Dedifferentiated amniotic fluid mesenchymal stem cell (primary cell): ENCODE measurements around the gene RASD2.
"Not testable (repeated sequence)": the region's sequence is repeated elsewhere in the genome, so short reads cannot be mapped to it uniquely, and the experiment has no call there.

ENCODE experiments used
- DNase-seq: peaks from one replicate; pipeline ENCODE4 v3.0.0-alpha.2; 2016; ENCODE audit errors: extremely low spot score

The RASD2 gene

GRCh38 chr22:35540595-35541253 is at the start of gene RASD2:
RASD2 (plus strand) TSS chr22:35540831; CDS start chr22:35546810, 5,979 bp downstream.
- DNase-seq, result no peak

DNA sequence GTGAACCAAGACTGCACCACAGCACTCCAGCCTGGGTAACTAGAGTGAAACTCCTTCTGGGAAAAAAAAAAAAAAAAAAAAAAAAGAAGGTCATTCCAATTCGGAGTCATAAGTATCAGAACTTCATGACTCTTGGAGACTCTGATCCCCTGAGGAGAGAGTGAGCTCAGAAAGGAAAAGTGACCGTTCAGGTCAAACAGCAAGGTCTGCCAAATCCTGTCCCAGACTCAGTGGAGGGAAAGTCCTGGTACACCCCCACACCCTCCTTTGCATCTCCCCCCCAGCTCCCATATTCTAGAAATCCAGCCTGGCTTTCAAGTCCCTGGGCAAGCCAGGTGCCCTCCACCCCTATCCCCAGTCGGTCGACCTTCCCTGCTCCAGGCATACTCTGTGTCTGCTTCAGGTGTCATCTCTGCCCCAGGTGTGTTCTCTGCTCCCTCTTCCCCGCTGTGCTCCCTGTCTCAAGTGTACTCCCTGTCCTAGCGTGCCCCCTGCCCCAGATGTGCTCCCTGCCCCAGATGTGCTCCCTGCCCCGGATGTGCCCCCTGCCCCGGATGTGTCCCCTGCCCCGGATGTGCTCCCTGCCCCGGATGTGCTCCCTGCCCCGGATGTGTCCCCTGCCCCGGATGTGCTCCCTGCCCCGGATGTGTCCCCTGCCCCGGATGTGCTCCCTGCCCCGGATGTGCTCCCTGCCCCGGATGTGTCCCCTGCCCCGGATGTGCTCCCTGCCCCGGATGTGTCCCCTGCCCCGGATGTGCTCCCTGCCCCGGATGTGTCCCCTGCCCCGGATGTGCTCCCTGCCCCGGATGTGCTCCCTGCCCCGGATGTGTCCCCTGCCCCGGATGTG is 49.3 kb upstream of the RASD2 start:
- not testable (repeated sequence) for DNase-seq

DNA sequence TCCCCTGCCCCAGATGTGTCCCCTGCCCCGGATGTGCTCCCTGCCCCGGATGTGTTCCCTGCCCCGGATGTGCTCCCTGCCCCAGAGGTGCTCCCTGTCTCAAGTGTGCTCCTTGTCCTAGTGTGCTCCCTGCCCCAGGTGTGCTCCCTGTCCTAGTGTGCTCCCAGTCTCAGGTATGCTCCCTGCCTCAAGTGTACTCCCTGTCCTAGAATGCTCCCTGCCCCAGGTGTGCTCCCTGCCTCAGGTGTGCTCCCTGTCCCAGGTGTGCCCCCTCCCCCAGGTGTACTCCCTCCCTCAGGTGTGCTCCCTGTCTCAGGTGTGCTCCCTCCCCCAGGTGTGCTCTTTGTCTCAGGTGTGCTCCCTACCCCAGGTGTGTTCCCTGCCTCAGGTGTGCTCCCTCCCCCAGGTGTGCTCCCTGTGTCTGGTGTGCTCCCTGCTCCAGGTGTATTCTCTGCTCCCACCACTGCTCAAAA is 48.7 kb upstream of the RASD2 start:
- DNase-seq, result no peak

- no peak for DNase-seq
Observed at GRCh38 chr22:35493074-35493473, 47.6 kb upstream of the RASD2 start.

DNA sequence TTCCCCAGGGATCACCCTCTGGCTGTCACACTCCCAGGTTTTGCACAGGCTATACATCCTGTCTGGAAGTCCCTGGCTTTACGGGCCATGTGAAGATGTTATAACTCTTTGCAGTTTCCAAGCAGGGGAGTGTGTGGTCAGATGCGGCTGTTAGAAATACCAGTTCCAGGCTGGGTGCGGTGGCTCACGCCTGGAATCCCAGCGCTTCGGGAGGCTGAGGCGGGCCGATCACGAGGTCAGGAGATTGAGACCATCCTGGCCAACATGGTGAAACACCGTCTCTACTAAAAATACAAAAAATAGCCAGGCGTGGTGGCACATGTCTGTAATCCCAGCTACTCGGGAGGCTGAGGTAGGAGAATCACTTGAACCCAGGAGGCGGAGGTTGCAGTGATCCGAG is 44.9 kb upstream of the RASD2 start:
- not testable (repeated sequence) for DNase-seq

GRCh38 chr22:35496768-35497312 is 43.8 kb upstream of the RASD2 start:
- no peak for DNase-seq

GRCh38 chr22:35498026-35498800 is 42.4 kb upstream of the RASD2 start:
- DNase-seq, result no peak

DNA sequence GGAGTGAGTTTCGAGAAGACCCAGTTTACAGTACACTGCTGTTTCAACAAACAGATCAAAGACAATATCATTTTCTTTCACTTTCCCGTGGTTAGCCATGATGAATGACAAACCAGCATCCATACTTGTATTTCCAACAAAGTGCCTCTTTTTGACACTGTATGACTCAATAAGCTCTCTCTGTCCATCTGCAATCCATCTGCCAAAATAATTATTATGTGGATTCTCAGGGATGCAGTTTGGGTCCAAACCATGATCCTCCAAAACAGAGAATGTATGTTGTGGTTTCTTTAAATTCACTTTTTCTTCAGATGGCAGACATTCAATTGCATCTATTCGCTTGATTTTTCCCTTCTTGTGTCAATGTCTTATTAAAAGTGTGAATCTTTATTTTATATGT is 37.8 kb upstream of the RASD2 start:
- DNase-seq, result no peak

DNA sequence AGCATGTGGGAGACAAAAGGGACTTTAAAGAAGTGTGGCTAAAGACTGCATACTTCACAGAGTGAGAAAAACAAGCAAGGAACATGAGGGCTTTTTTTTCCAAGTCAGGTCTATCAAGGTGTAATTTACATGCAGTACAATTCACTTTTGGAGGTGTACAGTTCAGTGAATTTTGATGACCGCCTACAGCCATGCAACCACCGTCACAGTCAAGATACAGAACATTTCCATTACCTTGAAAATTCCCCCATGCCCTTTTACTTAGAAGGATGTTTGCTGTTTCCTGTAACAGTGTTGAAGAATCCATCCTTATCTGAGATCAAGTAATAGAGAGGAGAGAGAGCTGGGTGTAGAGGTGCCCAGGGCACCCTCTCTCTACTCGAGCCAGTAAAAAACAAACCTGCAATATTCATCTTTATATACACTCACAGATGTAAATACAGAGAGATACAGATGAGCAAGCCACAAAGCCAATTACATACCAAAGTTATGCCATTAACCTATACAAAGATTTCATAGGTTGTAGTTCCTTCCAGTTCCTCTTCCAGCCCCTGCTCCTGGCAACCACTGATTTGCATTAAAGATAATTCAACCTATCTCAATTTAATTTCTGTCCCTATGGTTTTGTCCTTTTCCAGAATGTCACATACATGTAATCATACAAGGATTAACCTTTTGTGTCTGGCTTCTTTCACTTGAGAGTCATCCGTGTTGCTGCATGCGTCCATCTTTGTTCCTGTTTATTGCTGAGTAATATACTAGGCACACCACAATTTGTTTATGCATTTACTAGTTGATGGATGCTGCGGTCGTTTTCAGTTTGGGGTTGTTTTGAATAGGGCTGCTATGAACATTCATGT is 35.0 kb upstream of the RASD2 start:
- DNase-seq, result no peak

- no peak for DNase-seq
Observed at GRCh38 chr22:35506259-35506570, 34.4 kb upstream of the RASD2 start.

DNA sequence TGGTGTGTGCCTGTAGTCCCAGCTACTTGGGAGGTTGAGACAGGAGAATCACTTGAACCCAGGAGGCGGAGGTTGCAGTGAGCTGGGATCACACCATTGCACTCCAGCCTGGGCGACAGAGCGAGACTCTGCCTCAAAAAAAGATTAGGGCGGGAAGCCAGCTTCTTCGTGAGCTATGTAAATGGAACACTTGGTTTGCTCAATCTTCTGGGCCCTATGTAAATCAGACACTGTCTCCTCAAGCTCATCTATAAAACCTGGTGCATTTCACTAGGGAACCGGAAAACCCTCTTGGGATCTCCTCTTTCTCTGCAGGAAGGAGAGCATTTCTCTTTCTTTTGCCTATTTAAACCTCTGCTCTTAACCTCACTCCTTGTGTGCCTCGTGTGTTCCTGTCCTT is 32.8 kb upstream of the RASD2 start:
- not testable (repeated sequence) for DNase-seq

GRCh38 chr22:35509451-35509850 is 31.2 kb upstream of the RASD2 start:
- DNase-seq, result no peak

GRCh38 chr22:35509960-35510359 is 30.7 kb upstream of the RASD2 start:
- no peak for DNase-seq

DNA sequence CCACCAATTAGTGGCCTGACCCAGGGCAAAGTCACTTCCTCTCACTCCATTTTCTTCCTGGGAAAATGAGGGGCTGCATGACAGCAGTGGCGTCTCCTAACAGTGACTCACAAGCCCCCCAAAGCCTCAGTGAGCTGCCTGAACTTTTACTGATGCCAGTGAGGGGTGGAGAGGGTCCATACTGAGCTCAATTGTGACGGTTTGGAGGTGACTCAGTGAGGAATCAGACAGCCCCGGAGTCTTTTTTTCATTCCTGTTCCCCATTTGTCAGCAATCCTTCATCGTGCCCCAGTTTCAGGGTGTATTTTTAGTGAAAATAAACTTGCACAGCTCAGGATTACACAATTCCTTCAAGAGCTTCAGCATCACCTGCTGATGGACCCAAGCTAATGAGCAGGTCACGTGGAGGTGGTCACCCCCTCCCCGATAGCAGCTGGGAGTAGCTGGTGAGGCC is 30.1 kb upstream of the RASD2 start:
- no peak for DNase-seq

DNA sequence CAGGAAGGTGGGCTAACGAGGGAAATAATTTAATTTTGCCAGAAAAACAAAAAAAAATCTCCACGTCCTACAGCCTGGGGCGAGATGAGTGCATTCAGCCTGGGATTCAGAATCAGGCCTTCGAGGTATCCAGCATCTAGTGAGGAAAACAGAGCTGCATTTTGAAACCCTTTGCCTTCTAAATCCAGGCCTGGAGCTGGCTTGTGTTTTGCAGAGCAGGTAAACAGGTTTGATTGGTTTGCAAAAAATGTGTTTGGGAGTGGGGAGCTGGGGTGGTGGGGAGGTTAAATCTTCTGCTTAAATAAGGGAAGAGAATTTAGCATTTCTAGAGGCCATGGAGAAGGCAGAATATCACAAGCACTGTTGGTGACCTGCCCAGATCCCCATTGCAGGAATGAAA is 29.7 kb upstream of the RASD2 start:
- DNase-seq, result no peak

- no peak for DNase-seq
Observed at GRCh38 chr22:35514366-35514765, 26.3 kb upstream of the RASD2 start.

DNA sequence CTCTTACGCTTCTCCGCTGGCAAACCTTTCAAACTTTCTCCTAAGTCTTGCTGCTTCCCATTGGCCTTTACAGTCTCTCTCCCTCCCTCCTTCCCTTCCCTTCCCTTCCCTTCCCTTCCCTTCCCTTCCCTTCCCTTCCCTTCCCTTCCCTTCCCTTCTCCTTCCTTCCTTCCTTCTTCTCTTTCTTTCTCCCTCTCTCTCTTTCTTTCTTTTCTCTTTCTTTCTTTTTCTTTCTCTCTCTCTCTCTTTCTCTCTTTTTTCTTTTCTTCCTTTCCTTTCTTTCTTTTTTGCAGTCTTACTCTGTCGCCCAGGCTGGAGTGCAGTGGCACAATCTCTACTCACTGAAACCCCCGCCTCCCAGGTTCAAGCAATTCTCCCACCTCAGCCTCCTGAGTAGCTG is 24.7 kb upstream of the RASD2 start:
- not testable (repeated sequence) for DNase-seq

DNA sequence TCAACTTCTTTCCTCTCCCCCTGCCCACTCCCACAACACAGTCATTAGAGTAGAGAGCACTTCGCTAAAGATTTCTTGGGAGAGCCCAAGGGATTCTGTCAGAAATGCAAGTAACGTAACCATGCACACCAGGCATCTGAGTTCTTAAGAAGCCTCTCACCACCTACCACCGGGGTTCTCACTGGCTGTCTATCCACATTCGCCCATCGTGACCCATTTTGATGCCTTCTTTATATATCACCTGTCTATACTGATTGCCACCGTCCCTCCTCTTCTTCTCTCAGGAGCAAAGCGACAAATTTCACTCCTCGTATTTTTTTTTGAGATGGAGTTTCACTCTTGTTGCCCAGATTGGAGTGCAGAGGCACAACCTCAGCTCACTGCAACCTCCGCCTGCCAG is 23.9 kb upstream of the RASD2 start:
- no peak for DNase-seq

- DNase-seq, result no peak
Observed at GRCh38 chr22:35517207-35517606, 23.4 kb upstream of the RASD2 start.

DNA sequence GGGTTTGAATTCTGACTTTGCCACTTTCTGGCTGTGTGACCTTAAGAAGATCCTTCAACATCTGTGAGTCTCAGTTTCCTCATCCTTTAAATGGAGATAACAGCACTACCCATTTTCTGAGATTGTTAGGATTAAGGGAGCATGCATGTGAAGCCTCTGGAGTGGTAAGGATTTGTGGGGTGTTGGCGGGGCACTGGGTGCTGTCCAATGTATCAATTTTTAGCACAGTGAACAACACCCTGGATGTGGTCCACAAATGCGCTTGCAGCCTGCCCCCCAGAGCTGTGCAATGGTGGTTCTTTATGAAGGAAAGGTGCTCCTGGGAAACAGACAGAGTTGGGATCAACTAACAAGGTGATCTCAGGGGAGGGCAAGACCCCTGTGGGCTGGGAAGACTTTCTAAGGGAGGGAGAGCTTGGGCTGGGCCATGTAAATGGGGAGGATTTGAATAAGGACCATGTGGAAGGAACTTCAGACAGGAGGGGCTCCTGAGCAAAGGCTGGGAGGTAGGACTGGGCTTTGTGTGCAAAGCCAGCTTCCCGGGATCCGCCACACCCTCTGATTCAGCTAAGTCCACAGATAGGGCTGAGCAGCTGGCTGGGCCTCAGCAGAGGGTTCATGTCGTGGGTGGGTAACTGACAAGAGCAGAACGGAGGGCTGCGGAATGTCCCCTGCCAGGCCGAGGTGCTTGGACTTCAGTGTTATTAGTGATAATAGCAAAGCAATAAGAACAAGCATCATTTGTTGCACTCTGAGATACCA is 22.7 kb upstream of the RASD2 start:
- no peak for DNase-seq
